Lung (tissue), 12 donors: ENCODE results near the gene KIF4B. TPM values are rescaled to one million over a fixed set of nuclear protein-coding genes. Genes with fewer than 3 reads are reported as not detected.

Experiments used
- ATAC-seq: fragments of 200-7000 bp; cut with Tn5 transposase; one replicate; pipeline ENCODE4 v1.9.1; 2020; ENCODE audit warnings: moderate number of reproducible peaks; ENCODE audit not compliant: insufficient read depth, low FRiP score
- DNase-seq, 3 donors: peaks; one replicate each; pipeline ENCODE4 v3.0.0-alpha.2; 2013 to 2017
- H3K27ac ChIP-seq, 2 donors: one replicate each; pipeline ENCODE4 v1.5.1; 2013; ENCODE audit warnings: mild to moderate bottlenecking in 2 of 2, moderate library complexity in 2 of 2, control low read depth in 1 of 2, inconsistent platforms in 1 of 2, low read depth in 1 of 2, low read length in 1 of 2
- H3K27me3 ChIP-seq, 3 donors: one replicate each; pipeline ENCODE4 v1.5.1; 2013; ENCODE audit warnings: low read length in 2 of 3; ENCODE audit not compliant: control insufficient read depth in 3 of 3, insufficient read depth in 3 of 3
- H3K36me3 ChIP-seq, 4 donors: one replicate each; pipeline ENCODE4 v1.5.1; 2013; ENCODE audit warnings: low read length in 4 of 4, mild to moderate bottlenecking in 1 of 4, moderate library complexity in 1 of 4; ENCODE audit not compliant: control insufficient read depth in 4 of 4, insufficient read depth in 4 of 4
- H3K4me1 ChIP-seq, 5 donors: one replicate each; pipeline ENCODE4 v1.5.1; 2013; ENCODE audit warnings: low read length in 5 of 5, mild to moderate bottlenecking in 2 of 5, moderate library complexity in 1 of 5; ENCODE audit not compliant: control insufficient read depth in 5 of 5, insufficient read depth in 5 of 5
- H3K4me3 ChIP-seq: one replicate; pipeline ENCODE4 v1.5.1; 2013; ENCODE audit warnings: mild to moderate bottlenecking, control low read depth, moderate library complexity
- H3K9ac ChIP-seq, 2 donors: one replicate each; pipeline ENCODE4 v1.5.1; 2013; ENCODE audit warnings: low read length in 2 of 2, control low read depth in 1 of 2; ENCODE audit not compliant: insufficient read depth in 1 of 2
- H3K9me3 ChIP-seq, 4 donors: one replicate each; pipeline ENCODE4 v1.5.1; 2013; ENCODE audit warnings: low read length in 3 of 4, mild to moderate bottlenecking in 1 of 4, moderate library complexity in 1 of 4; ENCODE audit not compliant: control insufficient read depth in 4 of 4, insufficient read depth in 3 of 4
- WGBS, 2 donors: extraction: QIAGEN DNeasy Blood & Tissue Kit; methylation state at CpG; one replicate each; pipeline ENCODE4 v1.1.7; 2013; 5-methylcytosine and 5-hydroxymethylcytosine counted together
- polyA plus RNA-seq, 2 donors: library from polyadenylated mRNA; stranded (reverse); fragments of 200-250 nt; gene quantifications; one replicate each; pipeline ENCODE4 v1.2.1, GENCODE V29; 2013
- total RNA-seq, 2 donors: library from RNA; depleted of rRNA in 1 of 2; stranded (reverse); fragments of >200 nt in 1 of 2; gene quantifications; one replicate each; pipeline ENCODE4 v1.2.1, GENCODE V29; 2014 to 2021
- TF ChIP-seq, protein P1 (sequence below): IDR thresholded peaks from 2 replicates; pipeline ENCODE4 v1.5.1; 2012; ENCODE audit warnings: mild to moderate bottlenecking; ENCODE audit errors: control extremely low read depth, extremely low read depth
- donor health status: control.
- donor health status: control.
- donor health status: Bipolar disorder and iron deficiency.
- donor health status: healthy.
- donor health status: DM: yes; HTN: yes; CAD: no.

The KIF4B gene
- total and polyA plus RNA-seq, 4 donors = 0.01 to 0.02 TPM; not detected in 2

DNA sequence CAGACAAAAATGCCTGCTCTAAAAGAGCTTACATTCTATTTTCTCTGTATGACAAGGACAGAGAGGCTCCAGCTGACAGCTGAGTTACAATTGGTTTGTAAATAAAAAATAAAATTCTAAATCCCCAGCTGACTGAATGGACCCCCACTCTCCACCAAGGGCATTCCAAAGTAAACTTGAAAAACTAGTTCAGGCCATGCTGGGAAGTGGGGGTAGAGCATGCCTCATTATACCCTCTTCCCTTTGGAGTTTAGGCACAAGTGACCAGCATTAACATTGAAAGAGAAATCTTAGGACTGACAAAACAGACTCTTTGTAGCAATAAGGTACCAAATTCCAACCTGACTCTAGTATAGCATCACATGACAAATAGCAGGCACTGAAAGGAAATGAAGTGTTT lies 31.0 kb downstream of the KIF4B start:
- Histone ChIP-seq H3K9me3 (no peaks in the 10 kb centered on the region), H3K27ac (no peak overlapping the region), H3K4me3 (no peak overlapping the region), H3K27me3 (no peaks in the 10 kb centered on the region), H3K9ac (no peak overlapping the region), H3K36me3 (no peaks in the 10 kb centered on the region), H3K4me1 (peaks cover 0 to 4% (median 0%) of the 10 kb centered on the region in 5 donors)
- no peak for DNase-seq
- TF ChIP-seq, protein P1, sequence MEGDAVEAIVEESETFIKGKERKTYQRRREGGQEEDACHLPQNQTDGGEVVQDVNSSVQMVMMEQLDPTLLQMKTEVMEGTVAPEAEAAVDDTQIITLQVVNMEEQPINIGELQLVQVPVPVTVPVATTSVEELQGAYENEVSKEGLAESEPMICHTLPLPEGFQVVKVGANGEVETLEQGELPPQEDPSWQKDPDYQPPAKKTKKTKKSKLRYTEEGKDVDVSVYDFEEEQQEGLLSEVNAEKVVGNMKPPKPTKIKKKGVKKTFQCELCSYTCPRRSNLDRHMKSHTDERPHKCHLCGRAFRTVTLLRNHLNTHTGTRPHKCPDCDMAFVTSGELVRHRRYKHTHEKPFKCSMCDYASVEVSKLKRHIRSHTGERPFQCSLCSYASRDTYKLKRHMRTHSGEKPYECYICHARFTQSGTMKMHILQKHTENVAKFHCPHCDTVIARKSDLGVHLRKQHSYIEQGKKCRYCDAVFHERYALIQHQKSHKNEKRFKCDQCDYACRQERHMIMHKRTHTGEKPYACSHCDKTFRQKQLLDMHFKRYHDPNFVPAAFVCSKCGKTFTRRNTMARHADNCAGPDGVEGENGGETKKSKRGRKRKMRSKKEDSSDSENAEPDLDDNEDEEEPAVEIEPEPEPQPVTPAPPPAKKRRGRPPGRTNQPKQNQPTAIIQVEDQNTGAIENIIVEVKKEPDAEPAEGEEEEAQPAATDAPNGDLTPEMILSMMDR = no peak
- no peak for ATAC-seq

DNA sequence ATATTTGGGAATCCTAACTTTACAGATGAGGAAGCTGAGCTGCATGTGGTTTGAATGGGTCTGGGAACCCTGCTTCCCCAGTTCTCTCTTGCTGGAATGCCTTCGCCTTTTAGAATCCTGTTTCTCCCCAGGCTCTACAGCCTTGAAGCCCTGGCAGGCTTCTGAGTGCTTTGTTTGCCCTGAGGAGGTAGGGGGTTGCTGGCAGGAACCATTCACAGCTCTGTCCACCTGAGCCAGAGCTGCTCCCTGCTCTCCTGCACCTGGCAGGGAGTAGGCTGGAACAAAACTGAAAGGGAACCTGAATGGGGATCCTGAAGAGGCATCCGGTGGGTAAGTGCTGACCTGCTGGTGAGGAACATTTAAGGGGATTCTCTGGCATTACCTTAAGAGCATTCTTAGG lies 33.0 kb downstream of the KIF4B start:
- Histone ChIP-seq H3K4me3 (no peak overlapping the region), H3K9me3 (no peaks in the 10 kb centered on the region), H3K4me1 (peaks cover 0 to 4% (median 0%) of the 10 kb centered on the region in 5 donors), H3K27ac (no peak overlapping the region), H3K27me3 (no peaks in the 10 kb centered on the region), H3K9ac (no peak overlapping the region), H3K36me3 (no peaks in the 10 kb centered on the region)
- DNase-seq (peak in 2 of 3 donors; percentile 13 to 21), ATAC-seq (no peak)
- TF ChIP-seq, protein P1 = no peak
- WGBS, 2 donors = 68 to 74% methylated on average over 2 of the region's 2 CpGs

DNA sequence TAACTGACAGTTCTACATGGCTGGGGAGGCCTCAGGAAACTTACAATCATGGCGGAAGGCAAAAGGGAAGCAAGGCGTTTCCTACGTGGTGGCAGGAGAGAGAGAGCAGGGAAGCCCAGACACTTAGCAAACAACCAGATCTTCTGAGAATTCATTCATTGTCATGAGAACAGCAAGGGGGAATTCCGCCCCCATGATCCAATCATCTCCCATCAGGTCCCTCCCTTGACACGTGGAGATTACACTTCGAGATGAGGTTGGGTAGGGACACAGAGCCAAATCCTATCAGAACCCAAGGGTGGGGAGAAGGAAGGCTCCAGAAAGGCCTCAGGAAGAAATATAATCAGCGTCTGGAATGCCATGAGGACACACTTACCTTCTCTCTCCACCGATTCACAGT lies 34.3 kb downstream of the KIF4B start:
- Histone ChIP-seq H3K27ac (no peak overlapping the region), H3K36me3 (no peaks in the 10 kb centered on the region), H3K4me1 (peaks cover 0 to 4% (median 0%) of the 10 kb centered on the region in 5 donors), H3K4me3 (no peak overlapping the region), H3K9me3 (no peaks in the 10 kb centered on the region), H3K27me3 (no peaks in the 10 kb centered on the region), H3K9ac (no peak overlapping the region)
- ATAC-seq = no peak
- 79 to 87% methylated on average over 8 of the region's 8 CpGs for WGBS, 2 donors
- no peak for DNase-seq
- TF ChIP-seq, protein P1 = no peak
